Activated CD8-positive, alpha-beta memory T cell treated with anti-CD3 and anti-CD28 coated beads for 48 hours (primary cell): Measurements from ENCODE around the gene PDCL2.

ENCODE experiments used
- DNase-seq, 3 experiments: peaks; one replicate each; pipeline ENCODE4 v3.0.0-alpha.2; 2020; ENCODE audit warnings: low read depth in 2 of 3, low spot score in 2 of 3

The PDCL2 gene

GRCh38 chr4:55540271-55540670 is 51.8 kb downstream of the PDCL2 start:
- DNase-seq: no peak

GRCh38 chr4:55539658-55540057 is 52.4 kb downstream of the PDCL2 start:
- no peak for DNase-seq

GRCh38 chr4:55538531-55538930 is 53.5 kb downstream of the PDCL2 start:
- DNase-seq: no peak

GRCh38 chr4:55534306-55534705 is 57.7 kb downstream of the PDCL2 start:
- no peak for DNase-seq

GRCh38 chr4:55530691-55531090 is 61.4 kb downstream of the PDCL2 start:
- DNase-seq: no peak

- DNase-seq: no peak
Measured at GRCh38 chr4:55530167-55530566, 61.9 kb downstream of the PDCL2 start.

- no peak for DNase-seq
Measured at GRCh38 chr4:55528491-55528890, 63.6 kb downstream of the PDCL2 start.

GRCh38 chr4:55524844-55525571 is 67.0 kb downstream of the PDCL2 start:
- DNase-seq: no peak

- no peak for DNase-seq
Measured at GRCh38 chr4:55518442-55518841, 73.6 kb downstream of the PDCL2 start.

GRCh38 chr4:55517526-55518229 is 74.4 kb downstream of the PDCL2 start:
- DNase-seq: no peak

GRCh38 chr4:55512922-55513571 is 79.0 kb downstream of the PDCL2 start:
- DNase-seq: no peak

- no peak for DNase-seq
Measured at GRCh38 chr4:55512077-55512476, 80.0 kb downstream of the PDCL2 start.

- DNase-seq: no peak
Measured at GRCh38 chr4:55510685-55511084, 81.4 kb downstream of the PDCL2 start.

- no peak for DNase-seq
Measured at GRCh38 chr4:55509266-55509665, 82.8 kb downstream of the PDCL2 start.

- no peak for DNase-seq
Measured at GRCh38 chr4:55507612-55508011, 84.4 kb downstream of the PDCL2 start.
